DOHH2 (cell line): ENCODE data around the gene TRA2B.

Experiments
- H3F3A ChIP-seq: fragments of 200-600 bp; sonication (generic), shearing (Covaris generic); 2 replicates; pipeline ENCODE4 v1.6.0; 2016; ENCODE audit warnings: antibody characterized with exemption, mild to moderate bottlenecking; ENCODE audit not compliant: control insufficient read depth, insufficient read depth
- H3K27ac ChIP-seq: fragments of 200-600 bp; sonication (generic); 2 replicates; pipeline ENCODE4 v1.5.1; 2014; ENCODE audit warnings: low read depth, mild to moderate bottlenecking, low read length, moderate library complexity
- H3K27me3 ChIP-seq: fragments of 200-600 bp; sonication (generic); 2 replicates; pipeline ENCODE4 v1.6.1; 2014; ENCODE audit warnings: mild to moderate bottlenecking, low read length, mixed read lengths; ENCODE audit not compliant: control insufficient read depth
- H3K36me3 ChIP-seq: fragments of 200-600 bp; sonication (generic); 2 replicates; pipeline ENCODE4 v1.6.1; 2014; ENCODE audit warnings: mild to moderate bottlenecking, low read length, moderate library complexity, mixed read lengths; ENCODE audit not compliant: control insufficient read depth
- H3K4me1 ChIP-seq: fragments of 200-600 bp; sonication (generic); 2 replicates; pipeline ENCODE4 v1.6.1; 2014; ENCODE audit warnings: mild to moderate bottlenecking, low read length, mixed read lengths; ENCODE audit not compliant: control insufficient read depth
- H3K4me2 ChIP-seq: fragments of 200-600 bp; sonication (generic); 2 replicates; pipeline ENCODE4 v1.6.0; 2014; ENCODE audit warnings: mild to moderate bottlenecking, low read length, moderate library complexity
- H3K4me3 ChIP-seq: fragments of 200-600 bp; sonication (generic); 2 replicates; pipeline ENCODE4 v1.5.1; 2014; ENCODE audit warnings: mild to moderate bottlenecking, low read length, mixed read lengths
- H3K79me2 ChIP-seq: fragments of 200-600 bp; sonication (generic); 2 replicates; pipeline ENCODE4 v1.6.1; 2014; ENCODE audit warnings: mild to moderate bottlenecking, low read length, mixed read lengths; ENCODE audit not compliant: control insufficient read depth
- H3K9me2 ChIP-seq: fragments of 200-600 bp; sonication (generic); replicated peaks from 2 replicates; pipeline ENCODE4 v1.6.1; 2014; ENCODE audit warnings: mild to moderate bottlenecking, low read length, mixed read lengths; ENCODE audit not compliant: control insufficient read depth
- H3K9me3 ChIP-seq: fragments of 200-600 bp; sonication (generic); 2 replicates; pipeline ENCODE4 v1.6.1; 2014; ENCODE audit warnings: antibody characterized with exemption, low read length, mixed read lengths; ENCODE audit not compliant: control insufficient read depth, insufficient read depth
- H4K20me1 ChIP-seq: fragments of 200-600 bp; sonication (generic); 2 replicates; pipeline ENCODE4 v1.6.0; 2014; ENCODE audit warnings: low read depth, mild to moderate bottlenecking, antibody characterized with exemption, low read length, moderate library complexity; ENCODE audit not compliant: control insufficient read depth, insufficient read depth
- EZH2phosphoT487 ChIP-seq: fragments of 200-600 bp; sonication (generic); IDR thresholded peaks from 2 replicates; pipeline ENCODE4 v1.6.1; 2017; ENCODE audit warnings: borderline replicate concordance, mild to moderate bottlenecking, antibody characterized with exemption, low read length, moderate library complexity, mixed read lengths
- TF ChIP-seq, protein P1 (sequence below): fragments of 200-600 bp; sonication (generic); IDR thresholded peaks from one replicate; pipeline ENCODE4 v1.5.1; 2014; ENCODE audit warnings: antibody characterized with exemption, mild to moderate bottlenecking, low read depth, low read length; ENCODE audit not compliant: poor library complexity, severe bottlenecking

TRA2B gene

DNA sequence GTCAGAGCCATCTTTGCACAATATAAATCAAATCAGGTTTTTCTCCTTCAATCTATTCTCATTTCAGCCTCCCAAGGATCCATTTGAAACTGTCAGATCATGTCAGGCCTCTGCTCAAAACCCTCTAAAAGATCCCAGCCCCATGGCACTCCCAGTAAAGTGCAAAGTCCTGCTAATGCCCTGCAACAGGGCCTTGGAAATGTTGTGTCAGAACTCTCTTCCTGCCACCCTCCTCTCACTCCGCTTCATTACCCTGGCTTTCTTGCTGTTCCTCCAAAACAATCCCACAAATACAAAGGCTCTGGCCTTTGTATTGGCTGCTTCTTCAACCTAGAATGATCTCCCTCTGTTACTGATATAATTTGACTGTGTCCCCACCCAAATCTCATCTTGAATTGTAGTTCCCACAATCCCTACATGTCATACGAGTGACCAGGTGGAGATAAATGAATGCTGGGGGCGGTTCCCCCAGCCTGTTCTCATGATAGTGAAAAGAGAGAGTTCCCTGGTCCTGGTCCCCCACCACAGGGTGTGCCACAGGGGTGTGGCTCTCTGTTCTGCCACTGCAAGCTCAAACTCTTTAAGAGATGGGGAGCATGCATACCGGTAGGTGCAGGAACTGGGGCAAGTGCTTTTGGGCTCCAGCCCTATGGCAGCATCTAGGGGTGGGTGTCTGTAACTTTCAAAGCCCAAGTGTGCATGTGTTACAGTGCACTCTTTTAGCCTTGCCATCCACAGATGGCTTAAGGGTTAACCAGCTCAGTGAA, 22.9 kb upstream of the TRA2B start:
- TF ChIP-seq, protein P1, sequence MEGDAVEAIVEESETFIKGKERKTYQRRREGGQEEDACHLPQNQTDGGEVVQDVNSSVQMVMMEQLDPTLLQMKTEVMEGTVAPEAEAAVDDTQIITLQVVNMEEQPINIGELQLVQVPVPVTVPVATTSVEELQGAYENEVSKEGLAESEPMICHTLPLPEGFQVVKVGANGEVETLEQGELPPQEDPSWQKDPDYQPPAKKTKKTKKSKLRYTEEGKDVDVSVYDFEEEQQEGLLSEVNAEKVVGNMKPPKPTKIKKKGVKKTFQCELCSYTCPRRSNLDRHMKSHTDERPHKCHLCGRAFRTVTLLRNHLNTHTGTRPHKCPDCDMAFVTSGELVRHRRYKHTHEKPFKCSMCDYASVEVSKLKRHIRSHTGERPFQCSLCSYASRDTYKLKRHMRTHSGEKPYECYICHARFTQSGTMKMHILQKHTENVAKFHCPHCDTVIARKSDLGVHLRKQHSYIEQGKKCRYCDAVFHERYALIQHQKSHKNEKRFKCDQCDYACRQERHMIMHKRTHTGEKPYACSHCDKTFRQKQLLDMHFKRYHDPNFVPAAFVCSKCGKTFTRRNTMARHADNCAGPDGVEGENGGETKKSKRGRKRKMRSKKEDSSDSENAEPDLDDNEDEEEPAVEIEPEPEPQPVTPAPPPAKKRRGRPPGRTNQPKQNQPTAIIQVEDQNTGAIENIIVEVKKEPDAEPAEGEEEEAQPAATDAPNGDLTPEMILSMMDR: no peak
- no peak for TF ChIP-seq EZH2phosphoT487
- H3K27me3 ChIP-seq: peaks cover 14% of the 10 kb centered on the region
- no peak overlapping the region for H3K27ac ChIP-seq
- H3K9me3 ChIP-seq: no peaks in the 10 kb centered on the region
- H3K9me2 ChIP-seq: no peaks in the 10 kb centered on the region
- H3K4me3 ChIP-seq: no peak overlapping the region
- no peaks in the 10 kb centered on the region for H3K36me3 ChIP-seq
- no peak overlapping the region for H3K4me2 ChIP-seq
- H3K79me2 ChIP-seq: no peaks in the 10 kb centered on the region
- no peaks in the 10 kb centered on the region for H4K20me1 ChIP-seq
- H3F3A ChIP-seq: no peaks in the 10 kb centered on the region
- no peaks in the 10 kb centered on the region for H3K4me1 ChIP-seq

DNA sequence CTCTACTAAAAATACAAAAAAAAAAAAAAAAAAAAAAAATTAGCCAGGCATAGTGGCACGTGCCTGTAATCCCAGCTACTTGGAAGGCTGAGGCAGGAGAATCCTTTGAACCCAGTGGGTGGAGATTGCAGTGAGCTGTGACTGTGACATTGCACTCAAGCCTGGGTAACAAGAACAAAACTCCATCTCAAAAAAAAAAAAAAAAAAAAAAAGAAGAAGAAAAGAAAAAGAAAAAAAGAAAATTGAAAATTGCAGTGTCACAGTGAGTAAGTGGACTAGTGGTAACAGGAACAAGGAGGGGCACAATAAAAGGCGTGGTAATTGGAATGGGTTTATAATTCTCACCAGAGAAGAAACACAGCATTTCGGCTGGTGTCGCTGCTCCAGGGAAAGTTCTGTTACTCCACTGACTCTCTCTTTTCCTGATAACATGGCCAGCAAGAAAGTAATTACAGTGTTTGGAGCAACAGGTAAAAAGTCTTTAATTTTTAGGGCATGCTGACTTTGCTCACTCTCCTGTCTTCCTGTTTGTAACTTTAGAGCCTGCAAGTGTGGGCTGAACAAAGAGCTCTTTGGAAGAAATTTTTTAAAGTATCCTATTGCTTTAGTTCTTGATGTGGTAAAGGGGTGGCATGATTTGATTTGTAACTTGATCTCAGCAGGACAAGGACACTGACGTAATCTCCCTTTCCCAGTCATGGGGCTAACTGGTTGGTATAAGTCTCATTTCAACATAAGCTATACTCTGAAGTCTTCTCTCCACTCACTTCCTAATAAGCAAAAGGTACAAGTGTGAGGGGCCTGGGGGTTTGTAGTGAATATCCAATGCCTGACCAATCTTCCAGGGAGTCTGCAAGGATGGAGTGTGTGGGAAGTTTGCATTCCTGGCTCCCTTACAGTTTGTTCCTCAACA, 22.1 kb upstream of the TRA2B start:
- Histone ChIP-seq H3K9me3 (no peaks in the 10 kb centered on the region), H3K27me3 (peaks cover 14% of the 10 kb centered on the region), H3K4me1 (no peaks in the 10 kb centered on the region), H3K79me2 (no peaks in the 10 kb centered on the region), H3K4me3 (no peak overlapping the region), H3K27ac (no peak overlapping the region), H3F3A (no peaks in the 10 kb centered on the region), H4K20me1 (no peaks in the 10 kb centered on the region), H3K9me2 (no peaks in the 10 kb centered on the region), H3K4me2 (no peak overlapping the region), H3K36me3 (no peaks in the 10 kb centered on the region)
- TF ChIP-seq EZH2phosphoT487: no peak
- TF ChIP-seq, protein P1: no peak

DNA sequence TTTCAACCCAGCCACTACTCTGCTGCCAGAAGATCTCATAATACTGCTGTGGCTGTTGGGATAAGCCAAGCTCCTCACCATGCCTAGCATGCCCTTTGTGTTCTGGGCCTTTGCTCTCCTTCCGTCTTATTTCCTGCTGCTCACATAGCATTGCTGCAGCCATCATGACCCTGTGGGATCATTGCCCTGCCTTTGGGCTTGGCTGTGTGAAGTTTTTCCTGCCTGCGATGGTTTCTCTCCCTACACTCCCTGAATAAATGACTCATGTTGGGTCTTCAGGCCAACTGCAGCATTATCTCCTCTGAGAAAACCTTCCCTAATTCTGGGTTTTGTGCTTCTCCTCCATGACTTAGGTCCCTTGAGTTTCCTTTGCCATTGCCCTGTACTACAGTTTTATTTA, 20.8 kb upstream of the TRA2B start:
- H3K4me3 ChIP-seq: no peak overlapping the region
- no peaks in the 10 kb centered on the region for H4K20me1 ChIP-seq
- no peak overlapping the region for H3K4me2 ChIP-seq
- H3K9me2 ChIP-seq: no peaks in the 10 kb centered on the region
- no peaks in the 10 kb centered on the region for H3K9me3 ChIP-seq
- no peak overlapping the region for H3K27ac ChIP-seq
- H3K36me3 ChIP-seq: no peaks in the 10 kb centered on the region
- H3F3A ChIP-seq: no peaks in the 10 kb centered on the region
- no peak for TF ChIP-seq EZH2phosphoT487
- TF ChIP-seq, protein P1: no peak
- H3K79me2 ChIP-seq: no peaks in the 10 kb centered on the region
- peaks cover 14% of the 10 kb centered on the region for H3K27me3 ChIP-seq
- H3K4me1 ChIP-seq: no peaks in the 10 kb centered on the region
